ENCODE measurements around the gene MCM3. TPM values are rescaled to one million over a fixed set of nuclear protein-coding genes. Genes with fewer than 3 reads are reported as not detected.
A peak's percentile ranks its signal among the peaks of the same experiment; 100 is the strongest.

The MCM3 gene
- total RNA-seq, 2 experiments from 2014 or later: 291 to 293 TPM

GRCh38 chr6:52230685-52231084, 53.9 kb downstream of the MCM3 start:
- Mint-ChIP-seq H3K36me3 (ENCODE audit: low read depth) (no peaks in the 10 kb centered on the region), H3K4me1 (ENCODE audit: low read depth) (peaks cover 32% of the 10 kb centered on the region), H3K4me3 (no peak overlapping the region), H3K27ac (no peak overlapping the region), H3K27me3 (peaks cover 29% of the 10 kb centered on the region), H3K9me3 (no peaks in the 10 kb centered on the region)
- ATAC-seq (no peak), DNase-seq (no peak)
- intact Hi-C loops (cut with micrococcal nuclease): loop anchor here (5.0 kb wide), 1 partner anchor 143 kb away; the partner anchor contains the start of gene PKHD1
- CTCF ChIA-PET: interaction anchor here (0.9 to 7.0 kb wide), 8 partner anchors 12 to 73 kb away, joined by 3 to 67 read pairs (median 4); no protein-coding TSS in a partner anchor
- POLR2A ChIA-PET: interaction anchor here (1.0 to 1.4 kb wide), 3 partner anchors 24 to 73 kb away, joined by 3 to 5 read pairs (median 3); no protein-coding TSS in a partner anchor
- TF ChIP-seq CTCF (IDR thresholded peaks at IDR 0.05): no peak

- intact Hi-C loops (cut with micrococcal nuclease): loop anchor here (2.0 kb wide), 1 partner anchor 67 kb away; no protein-coding TSS in a partner anchor
- DNase-seq (peak; percentile 93), ATAC-seq (peak; percentile 94)
- H3K27me3 Mint-ChIP-seq: peaks cover 37% of the 10 kb centered on the region
- ChIA-PET CTCF (interaction anchor here (1.0 to 1.7 kb wide), 3 partner anchors 36 to 65 kb away, joined by 3 to 6 read pairs (median 4); no protein-coding TSS in a partner anchor), POLR2A (interaction anchor here (0.6 to 1.2 kb wide), 2 partner anchors 24 to 37 kb away, joined by 3 read pairs; no protein-coding TSS in a partner anchor)
- no peaks in the 10 kb centered on the region for H3K9me3 Mint-ChIP-seq
- no peak for TF ChIP-seq CTCF (IDR thresholded peaks at IDR 0.05)
- H3K27ac Mint-ChIP-seq: no peak overlapping the region
- peaks cover 28% of the 10 kb centered on the region for H3K4me1 Mint-ChIP-seq (ENCODE audit: low read depth)
- H3K4me3 Mint-ChIP-seq: no peak overlapping the region
- no peaks in the 10 kb centered on the region for H3K36me3 Mint-ChIP-seq (ENCODE audit: low read depth)
Measured at GRCh38 chr6:52227495-52227894, 57.0 kb downstream of the MCM3 start.

GRCh38 chr6:52221302-52221701, 63.2 kb downstream of the MCM3 start:
- H3K4me1 Mint-ChIP-seq (ENCODE audit: low read depth): peaks cover 9% of the 10 kb centered on the region
- no peak overlapping the region for H3K27ac Mint-ChIP-seq
- TF ChIP-seq CTCF (IDR thresholded peaks at IDR 0.05): no peak
- CTCF ChIA-PET: interaction anchor here (0.9 to 1.1 kb wide), 2 partner anchors 8 to 11 kb away, joined by 3 read pairs; no protein-coding TSS in a partner anchor
- peaks cover 40% of the 10 kb centered on the region for H3K27me3 Mint-ChIP-seq
- no peaks in the 10 kb centered on the region for H3K36me3 Mint-ChIP-seq (ENCODE audit: low read depth)
- ATAC-seq (peak; percentile 90), DNase-seq (peak; percentile 71)
- POLR2A ChIA-PET: no interaction called here
- H3K4me3 Mint-ChIP-seq: no peak overlapping the region
- no peaks in the 10 kb centered on the region for H3K9me3 Mint-ChIP-seq
- intact Hi-C loops (cut with micrococcal nuclease): no loop called here

GRCh38 chr6:52217761-52218160, 66.8 kb downstream of the MCM3 start:
- Mint-ChIP-seq H3K27ac (no peak overlapping the region), H3K9me3 (no peaks in the 10 kb centered on the region), H3K36me3 (ENCODE audit: low read depth) (no peaks in the 10 kb centered on the region), H3K4me3 (no peak overlapping the region), H3K27me3 (peaks cover 16% of the 10 kb centered on the region), H3K4me1 (ENCODE audit: low read depth) (peaks cover 12% of the 10 kb centered on the region)
- TF ChIP-seq CTCF (IDR thresholded peaks at IDR 0.05): no peak
- DNase-seq: no peak
- ChIA-PET CTCF (no interaction called here), POLR2A (no interaction called here)
- intact Hi-C loops (cut with micrococcal nuclease): no loop called here
- ATAC-seq: no peak

- Mint-ChIP-seq H3K27ac (no peak overlapping the region), H3K4me1 (ENCODE audit: low read depth) (peaks cover 13% of the 10 kb centered on the region), H3K36me3 (ENCODE audit: low read depth) (no peaks in the 10 kb centered on the region), H3K27me3 (peaks cover 15% of the 10 kb centered on the region), H3K4me3 (no peak overlapping the region), H3K9me3 (no peaks in the 10 kb centered on the region)
- TF ChIP-seq CTCF (IDR thresholded peaks at IDR 0.05): no peak
- ATAC-seq (no peak), DNase-seq (no peak)
- CTCF ChIA-PET: interaction anchor here (1.0 to 1.1 kb wide), 2 partner anchors 25 to 47 kb away, joined by 3 read pairs; no protein-coding TSS in a partner anchor
- intact Hi-C loops (cut with micrococcal nuclease): no loop called here
- POLR2A ChIA-PET: no interaction called here
Measured at GRCh38 chr6:52216932-52217575, 67.5 kb downstream of the MCM3 start.

Measured in activated CD8-positive, alpha-beta T cell treated with anti-CD3 and anti-CD28 coated beads for 36 hours (primary cell).